ENCODE measurements around the gene PLCL1.

Gene PLCL1

DNA sequence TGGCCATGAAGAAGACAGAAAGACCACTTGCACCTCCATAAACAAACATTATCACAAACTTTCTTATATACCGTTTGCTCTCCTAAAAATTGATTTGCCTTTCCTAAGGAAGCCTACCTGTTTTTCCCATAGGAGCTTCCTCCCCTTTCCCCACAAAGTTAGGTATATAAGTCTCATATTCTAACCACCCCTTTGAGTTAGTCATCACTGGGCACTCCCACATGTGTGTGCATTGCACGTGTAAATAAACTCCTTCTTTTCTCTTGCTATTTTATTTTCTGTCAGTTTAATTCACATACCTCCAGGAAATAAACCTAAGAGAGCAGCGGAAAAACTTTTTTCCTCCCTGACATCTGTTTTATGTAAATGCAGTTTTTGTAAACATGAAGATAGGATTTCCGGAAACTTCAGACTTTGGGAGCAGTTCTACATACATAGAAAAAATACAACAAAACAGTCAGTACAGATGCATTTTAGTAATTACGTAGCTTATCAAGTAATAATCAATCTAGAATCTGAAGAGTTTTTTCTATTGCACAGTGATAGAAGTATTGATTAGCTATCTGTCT is 46.6 kb downstream of the PLCL1 start:
- no peak overlapping the region for H3K4me3 ChIP-seq (ENCODE audit: low read depth, low read length)
- in situ Hi-C loops (cut with HindIII; ENCODE audit: low pct_ligation_motif_present, low sequenced_read_pairs): no loop called here
- no peak overlapping the region for H3K27ac ChIP-seq
- no peaks in the 10 kb centered on the region for H3K27me3 ChIP-seq (replicated peaks)
- no peak for DNase-seq
- TF ChIP-seq, protein P1, sequence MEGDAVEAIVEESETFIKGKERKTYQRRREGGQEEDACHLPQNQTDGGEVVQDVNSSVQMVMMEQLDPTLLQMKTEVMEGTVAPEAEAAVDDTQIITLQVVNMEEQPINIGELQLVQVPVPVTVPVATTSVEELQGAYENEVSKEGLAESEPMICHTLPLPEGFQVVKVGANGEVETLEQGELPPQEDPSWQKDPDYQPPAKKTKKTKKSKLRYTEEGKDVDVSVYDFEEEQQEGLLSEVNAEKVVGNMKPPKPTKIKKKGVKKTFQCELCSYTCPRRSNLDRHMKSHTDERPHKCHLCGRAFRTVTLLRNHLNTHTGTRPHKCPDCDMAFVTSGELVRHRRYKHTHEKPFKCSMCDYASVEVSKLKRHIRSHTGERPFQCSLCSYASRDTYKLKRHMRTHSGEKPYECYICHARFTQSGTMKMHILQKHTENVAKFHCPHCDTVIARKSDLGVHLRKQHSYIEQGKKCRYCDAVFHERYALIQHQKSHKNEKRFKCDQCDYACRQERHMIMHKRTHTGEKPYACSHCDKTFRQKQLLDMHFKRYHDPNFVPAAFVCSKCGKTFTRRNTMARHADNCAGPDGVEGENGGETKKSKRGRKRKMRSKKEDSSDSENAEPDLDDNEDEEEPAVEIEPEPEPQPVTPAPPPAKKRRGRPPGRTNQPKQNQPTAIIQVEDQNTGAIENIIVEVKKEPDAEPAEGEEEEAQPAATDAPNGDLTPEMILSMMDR (IDR thresholded peaks at IDR 0.05; ENCODE audit: low read depth, low read length, missing control alignments): no peak
- H3K36me3 ChIP-seq (replicated peaks): no peaks in the 10 kb centered on the region

DNA sequence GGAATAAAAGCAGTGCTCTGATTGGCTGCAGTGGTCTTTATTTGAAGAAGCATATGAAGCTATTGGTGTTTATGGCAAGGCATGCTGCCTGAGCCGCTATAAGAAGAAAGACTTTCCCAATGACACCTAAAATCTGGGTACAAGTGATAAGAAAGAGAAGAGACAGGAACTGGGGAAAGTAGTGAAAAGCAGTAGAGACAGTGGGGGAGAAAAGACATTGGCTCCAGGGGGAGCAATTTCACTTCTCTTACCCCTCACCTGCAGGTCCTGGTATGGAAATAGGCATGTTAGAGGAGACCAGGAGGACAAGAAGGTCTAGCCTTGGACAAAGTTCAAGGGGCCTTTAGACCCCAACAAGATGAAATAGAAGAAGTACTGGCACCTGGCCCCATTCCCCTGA is 47.1 kb downstream of the PLCL1 start:
- Histone ChIP-seq H3K36me3 (replicated peaks) (no peaks in the 10 kb centered on the region), H3K27me3 (replicated peaks) (no peaks in the 10 kb centered on the region), H3K4me3 (ENCODE audit: low read depth, low read length) (no peak overlapping the region), H3K27ac (no peak overlapping the region)
- DNase-seq: no peak
- TF ChIP-seq, protein P1 (IDR thresholded peaks at IDR 0.05; ENCODE audit: low read depth, low read length, missing control alignments): peak; percentile 43
- in situ Hi-C loops (cut with HindIII; ENCODE audit: low pct_ligation_motif_present, low sequenced_read_pairs): no loop called here

DNA sequence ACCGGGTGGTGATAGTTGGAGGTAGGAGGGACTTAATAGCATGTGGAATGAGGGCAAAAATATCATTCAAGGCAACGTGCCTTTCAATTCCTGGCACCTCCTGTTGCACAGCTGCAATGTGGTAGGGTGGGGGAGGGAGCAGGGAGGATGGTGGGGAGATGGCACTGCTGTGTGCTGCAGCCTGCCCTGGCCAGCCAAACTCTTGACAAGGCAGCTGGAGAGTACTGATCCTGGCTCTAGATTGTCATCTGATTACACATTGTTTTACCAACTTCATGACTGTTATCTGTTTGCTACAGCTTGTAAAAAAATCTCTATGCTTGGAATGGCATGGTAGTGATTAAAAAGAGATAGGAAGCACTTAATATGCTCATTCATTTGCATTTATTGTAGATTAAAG is 47.7 kb downstream of the PLCL1 start:
- H3K36me3 ChIP-seq (replicated peaks): no peaks in the 10 kb centered on the region
- H3K4me3 ChIP-seq (ENCODE audit: low read depth, low read length): no peak overlapping the region
- in situ Hi-C loops (cut with HindIII; ENCODE audit: low pct_ligation_motif_present, low sequenced_read_pairs): no loop called here
- H3K27ac ChIP-seq: no peak overlapping the region
- no peak for DNase-seq
- H3K27me3 ChIP-seq (replicated peaks): no peaks in the 10 kb centered on the region
- TF ChIP-seq, protein P1 (IDR thresholded peaks at IDR 0.05; ENCODE audit: low read depth, low read length, missing control alignments): no peak

DNA sequence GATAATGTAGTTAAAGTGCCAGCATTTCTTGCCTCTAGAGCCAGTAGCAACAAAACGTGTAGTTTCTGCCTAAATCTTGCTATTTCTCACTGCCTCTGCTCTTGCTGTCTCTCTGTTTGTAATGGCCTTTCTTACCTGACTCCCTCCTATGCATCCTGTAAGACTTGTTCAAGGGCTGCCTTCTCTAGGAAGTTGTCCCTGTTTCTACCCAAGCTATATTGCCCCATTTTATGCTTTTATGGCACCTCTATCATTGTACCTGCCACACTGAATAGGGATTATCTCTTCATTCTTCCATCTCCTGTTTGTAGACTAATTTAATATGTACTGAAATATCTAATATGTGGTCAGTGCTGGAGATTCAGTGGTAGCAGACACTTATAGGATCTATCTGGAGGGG is 49.2 kb downstream of the PLCL1 start:
- Histone ChIP-seq H3K27ac (no peak overlapping the region), H3K36me3 (replicated peaks) (no peaks in the 10 kb centered on the region), H3K27me3 (replicated peaks) (no peaks in the 10 kb centered on the region), H3K4me3 (ENCODE audit: low read depth, low read length) (no peak overlapping the region)
- DNase-seq: no peak
- in situ Hi-C loops (cut with HindIII; ENCODE audit: low pct_ligation_motif_present, low sequenced_read_pairs): no loop called here
- TF ChIP-seq, protein P1 (IDR thresholded peaks at IDR 0.05; ENCODE audit: low read depth, low read length, missing control alignments): no peak

- Histone ChIP-seq H3K27me3 (replicated peaks) (no peaks in the 10 kb centered on the region), H3K27ac (no peak overlapping the region), H3K4me3 (ENCODE audit: low read depth, low read length) (no peak overlapping the region), H3K36me3 (replicated peaks) (no peaks in the 10 kb centered on the region)
- in situ Hi-C loops (cut with HindIII; ENCODE audit: low pct_ligation_motif_present, low sequenced_read_pairs): no loop called here
- TF ChIP-seq, protein P1 (IDR thresholded peaks at IDR 0.05; ENCODE audit: low read depth, low read length, missing control alignments): no peak
- DNase-seq: no peak
Measured at GRCh38 chr2:197857476-197858107, 53.2 kb downstream of the PLCL1 start.
